GM23338 (cell line): Measurements from ENCODE around the gene EPHB1.

Experiments
- EZH2 ChIP-seq: fragments of 200-600 bp; sonication (generic); IDR thresholded peaks from one replicate; pipeline ENCODE4 v1.8.0; 2017; ENCODE audit warnings: antibody characterized with exemption, mild to moderate bottlenecking, low read depth; ENCODE audit not compliant: unreplicated experiment
- EZH2phosphoT487 ChIP-seq: fragments of 200-600 bp; sonication (generic); IDR thresholded peaks from one replicate; pipeline ENCODE4 v1.8.1; 2018; ENCODE audit warnings: antibody characterized with exemption; ENCODE audit not compliant: unreplicated experiment
- POLR2AphosphoS5 ChIP-seq: IDR thresholded peaks from 2 replicates; pipeline ENCODE4 v1.6.1; 2016; ENCODE audit warnings: antibody characterized with exemption, low read depth
- TF ChIP-seq, protein P1 (sequence below), 2 experiments: fragments of 200-600 bp in 1 of 2; sonication (generic) in 1 of 2; conservative IDR thresholded peaks; 2 replicates each; pipeline versions ENCODE4 v1.5.1 to v1.6.1; 2016 to 2017; ENCODE audit warnings: antibody characterized with exemption in 2 of 2, low read depth in 2 of 2, mild to moderate bottlenecking in 2 of 2, moderate library complexity in 1 of 2

- TF ChIP-seq POLR2AphosphoS5 (no peak), EZH2 (no peak), EZH2phosphoT487 (no peak)
- TF ChIP-seq, protein P1, sequence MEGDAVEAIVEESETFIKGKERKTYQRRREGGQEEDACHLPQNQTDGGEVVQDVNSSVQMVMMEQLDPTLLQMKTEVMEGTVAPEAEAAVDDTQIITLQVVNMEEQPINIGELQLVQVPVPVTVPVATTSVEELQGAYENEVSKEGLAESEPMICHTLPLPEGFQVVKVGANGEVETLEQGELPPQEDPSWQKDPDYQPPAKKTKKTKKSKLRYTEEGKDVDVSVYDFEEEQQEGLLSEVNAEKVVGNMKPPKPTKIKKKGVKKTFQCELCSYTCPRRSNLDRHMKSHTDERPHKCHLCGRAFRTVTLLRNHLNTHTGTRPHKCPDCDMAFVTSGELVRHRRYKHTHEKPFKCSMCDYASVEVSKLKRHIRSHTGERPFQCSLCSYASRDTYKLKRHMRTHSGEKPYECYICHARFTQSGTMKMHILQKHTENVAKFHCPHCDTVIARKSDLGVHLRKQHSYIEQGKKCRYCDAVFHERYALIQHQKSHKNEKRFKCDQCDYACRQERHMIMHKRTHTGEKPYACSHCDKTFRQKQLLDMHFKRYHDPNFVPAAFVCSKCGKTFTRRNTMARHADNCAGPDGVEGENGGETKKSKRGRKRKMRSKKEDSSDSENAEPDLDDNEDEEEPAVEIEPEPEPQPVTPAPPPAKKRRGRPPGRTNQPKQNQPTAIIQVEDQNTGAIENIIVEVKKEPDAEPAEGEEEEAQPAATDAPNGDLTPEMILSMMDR (conservative IDR thresholded peaks at IDR 0.05; ENCODE audit: low read depth in 2 of 2), result no peak
Observed at GRCh38 chr3:135089451-135089850, 294.4 kb downstream of the EPHB1 start.
